GM19395 (cell line): Measurements from ENCODE around the gene TBC1D1.
A peak's percentile ranks its signal among the peaks of the same experiment; 100 is the strongest.

Experiments used
- ATAC-seq: cut with Tn5 transposase; IDR thresholded peaks from one replicate; pipeline ENCODE4 v1.9.1; 2021; ENCODE audit warnings: mild to moderate bottlenecking, moderate library complexity; ENCODE audit not compliant: unreplicated experiment

Gene TBC1D1

GRCh38 chr4:38140643-38141203 is 249.8 kb downstream of the TBC1D1 start:
- no peak for ATAC-seq

GRCh38 chr4:38141808-38142500 is 251.1 kb downstream of the TBC1D1 start:
- ATAC-seq: no peak

DNA sequence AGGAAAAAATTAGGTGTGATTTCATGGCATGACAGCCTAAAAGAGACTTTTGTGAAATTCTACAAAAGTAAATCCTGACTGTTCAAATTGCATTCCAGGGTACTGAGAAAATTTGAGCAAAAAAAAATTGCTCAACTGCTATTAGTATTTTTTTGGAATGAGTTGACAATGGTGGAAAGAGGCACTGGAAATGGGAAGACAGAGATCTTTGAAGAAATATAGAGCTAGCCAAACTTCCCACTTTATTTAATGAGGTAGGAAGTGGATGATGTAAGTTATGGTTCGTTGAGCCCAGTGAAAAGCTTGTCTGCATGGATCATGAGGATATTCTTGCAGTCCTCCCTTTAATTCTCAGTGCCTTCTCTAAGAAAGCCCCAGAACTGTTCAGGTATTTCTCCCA is 253.1 kb downstream of the TBC1D1 start:
- no peak for ATAC-seq

DNA sequence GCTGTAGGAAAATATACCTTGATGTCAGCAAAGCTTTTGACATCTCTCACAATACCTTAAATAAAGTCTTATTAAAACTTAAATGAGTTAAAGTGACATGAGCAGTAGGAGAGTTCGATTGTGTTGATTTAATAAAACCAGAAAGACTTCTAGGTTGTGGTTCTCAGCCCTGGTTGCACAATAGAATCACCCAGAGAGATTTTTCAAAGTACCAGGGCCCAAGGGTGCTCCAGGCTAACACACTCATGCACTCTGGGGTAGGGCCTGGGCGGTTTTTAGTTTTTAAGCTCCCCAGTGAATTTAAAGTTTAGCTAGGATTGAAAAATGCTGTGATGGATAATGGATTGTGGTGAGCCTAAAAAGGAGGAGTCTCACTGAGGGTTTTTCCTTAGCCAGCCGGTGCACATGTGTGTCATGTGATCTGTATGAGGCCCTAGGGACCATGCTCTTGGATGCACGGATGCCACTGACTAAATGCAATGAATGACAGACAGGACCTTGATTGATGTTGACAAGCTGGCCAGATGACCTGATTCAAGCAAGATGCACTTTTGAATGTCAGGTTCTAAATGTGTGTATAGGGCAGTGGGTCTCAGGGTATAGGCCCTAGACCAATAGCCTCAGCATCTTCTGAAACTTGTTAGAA is 254.3 kb downstream of the TBC1D1 start:
- no peak for ATAC-seq

GRCh38 chr4:38145741-38146140 is 254.9 kb downstream of the TBC1D1 start:
- no peak for ATAC-seq

- no peak for ATAC-seq
These were observed 255.5 kb downstream of the TBC1D1 start for GRCh38 chr4:38146383-38146782.

DNA sequence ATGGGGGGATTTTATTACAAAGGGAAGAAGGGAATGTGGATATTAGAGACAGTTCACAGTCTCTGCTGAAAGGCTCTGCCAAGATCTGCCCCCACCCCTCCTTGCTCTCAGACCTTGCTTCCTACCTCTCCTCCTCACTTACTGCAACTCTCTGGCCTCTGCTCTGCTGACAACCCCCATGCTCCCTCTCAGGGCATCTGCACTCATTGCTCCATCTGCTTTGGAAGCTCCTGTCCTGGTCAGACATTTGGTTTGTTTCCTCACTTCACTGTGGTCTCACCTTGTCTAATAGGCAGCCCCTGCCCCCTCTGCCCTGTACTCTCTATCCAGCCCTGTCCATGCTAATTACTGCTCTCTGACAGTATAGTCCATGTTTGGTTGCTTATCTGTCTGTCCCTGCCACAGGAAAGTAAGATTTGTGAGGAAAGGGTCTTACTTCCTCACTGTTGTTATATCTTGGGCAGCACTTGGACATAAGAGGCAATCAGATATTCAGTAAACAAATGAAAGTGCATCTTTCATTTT is 258.6 kb downstream of the TBC1D1 start:
- no peak for ATAC-seq

- no peak for ATAC-seq
These were observed 259.2 kb downstream of the TBC1D1 start for GRCh38 chr4:38149997-38150671.

- no peak for ATAC-seq
These were observed 259.9 kb downstream of the TBC1D1 start for GRCh38 chr4:38150766-38151165.

DNA sequence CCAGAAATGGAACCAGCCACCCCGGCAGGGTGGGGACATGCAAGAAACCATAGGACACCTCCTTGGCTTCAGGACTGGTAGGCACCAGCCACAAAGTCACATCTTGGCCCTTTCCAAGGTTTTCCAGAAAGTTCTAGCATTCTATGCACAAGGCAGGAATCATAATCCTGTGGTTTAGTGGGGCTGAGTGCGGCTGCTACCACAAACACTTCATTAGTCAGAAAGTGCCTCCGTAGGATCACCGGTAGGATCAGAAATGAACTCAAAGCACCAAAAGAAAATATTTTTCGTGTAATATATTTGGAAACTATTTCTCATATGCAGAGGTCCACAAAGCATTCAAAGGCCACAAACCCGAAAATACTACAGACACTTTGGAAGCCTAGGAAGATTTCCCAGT is 261.0 kb downstream of the TBC1D1 start:
- ATAC-seq: no peak

DNA sequence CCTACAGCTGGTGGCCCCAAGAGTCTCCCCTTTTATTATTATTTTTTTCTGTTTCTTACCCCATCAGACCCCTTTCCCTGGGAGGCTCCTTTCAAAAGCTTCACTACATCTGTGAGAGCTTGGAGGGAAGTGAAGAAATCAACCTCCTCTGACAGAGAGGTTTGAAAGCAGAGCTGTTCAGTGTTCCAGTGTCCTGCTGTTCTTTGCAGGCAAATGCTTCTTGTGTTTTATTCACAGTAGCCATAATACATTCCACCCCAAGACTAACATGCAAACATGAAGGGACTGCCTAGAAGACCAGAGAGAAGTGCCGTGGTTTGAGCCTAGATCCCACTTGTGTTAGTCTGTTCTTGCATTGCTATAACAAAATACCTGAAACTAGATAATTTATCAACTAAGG is 261.4 kb downstream of the TBC1D1 start:
- no peak for ATAC-seq

GRCh38 chr4:38152721-38153386 is 262.0 kb downstream of the TBC1D1 start:
- no peak for ATAC-seq

DNA sequence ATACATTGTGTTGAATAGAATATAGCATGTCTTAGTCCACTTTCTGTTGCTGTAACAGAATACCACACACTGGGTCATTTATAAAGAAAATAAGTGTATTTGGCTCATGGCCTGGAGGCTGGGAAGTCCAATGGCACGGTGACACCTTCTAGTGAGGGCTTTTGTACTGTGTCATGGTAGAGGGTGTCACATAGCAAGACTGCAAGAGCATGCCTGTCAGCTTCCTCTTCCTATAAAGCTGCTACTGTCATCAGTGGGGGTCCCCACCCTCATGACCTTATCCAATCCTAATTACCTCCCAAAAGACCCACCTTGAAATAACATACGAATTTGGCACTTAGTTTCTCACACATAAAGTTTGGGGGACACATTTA is 262.5 kb downstream of the TBC1D1 start:
- no peak for ATAC-seq

DNA sequence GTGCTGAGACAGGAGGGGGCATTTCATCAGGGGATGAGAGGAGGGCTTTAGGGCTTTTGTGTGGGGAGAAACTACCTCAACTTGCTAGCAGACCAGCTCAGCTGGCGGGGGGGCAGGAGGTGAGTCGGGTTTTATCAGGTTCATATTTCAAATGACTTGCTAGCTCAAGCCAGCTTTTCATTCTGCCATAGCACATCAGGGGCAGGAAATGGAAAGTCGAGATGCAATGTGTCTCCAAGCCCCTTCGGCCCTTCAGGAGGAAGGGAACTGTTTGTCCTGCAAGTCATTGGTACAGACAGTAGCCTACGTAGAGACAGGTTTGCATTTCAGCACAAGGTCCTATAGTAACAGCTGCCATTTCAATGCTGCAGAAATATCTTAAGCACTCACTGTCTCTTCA is 263.4 kb downstream of the TBC1D1 start:
- ATAC-seq: no peak

- no peak for ATAC-seq
These were observed 264.1 kb downstream of the TBC1D1 start for GRCh38 chr4:38154681-38155588.

- ATAC-seq: no peak
These were observed 264.9 kb downstream of the TBC1D1 start for GRCh38 chr4:38155589-38156294.

GRCh38 chr4:38157592-38157991 is 266.7 kb downstream of the TBC1D1 start:
- ATAC-seq: no peak

DNA sequence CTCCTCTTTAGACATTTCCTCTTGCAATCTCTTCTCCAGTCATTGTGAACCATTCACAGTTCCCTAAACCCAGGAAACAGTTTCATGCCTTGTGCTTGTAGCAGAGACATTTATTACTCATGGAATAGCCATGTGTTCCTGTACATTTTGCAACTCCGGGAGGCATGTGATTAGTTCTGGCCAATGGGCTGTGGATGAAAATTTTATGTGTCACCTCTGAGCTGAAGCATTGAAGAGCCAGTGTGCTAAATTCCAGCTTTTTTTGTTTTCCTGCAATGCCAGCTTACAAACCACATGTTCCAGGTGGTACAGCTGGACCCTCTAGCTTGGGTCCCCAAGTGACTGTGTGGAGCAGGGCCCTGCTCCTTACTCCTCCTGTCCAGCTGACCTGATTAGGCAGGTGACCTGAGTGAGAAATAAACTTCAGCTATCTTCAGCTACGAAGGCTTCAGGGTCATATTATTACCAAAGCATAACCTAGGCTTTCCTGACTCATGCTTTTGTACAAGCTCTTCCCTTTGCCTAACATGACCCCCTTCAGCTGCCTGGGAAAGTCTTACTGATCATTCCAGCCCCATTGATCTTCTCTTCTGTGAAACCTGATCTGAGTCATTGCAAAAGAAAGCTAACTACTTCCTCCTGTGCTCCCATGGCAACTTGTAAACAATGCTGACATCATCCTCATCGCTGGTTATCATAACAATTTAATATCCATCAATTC is 269.8 kb downstream of the TBC1D1 start:
- peak; percentile 97 for ATAC-seq
